Nephron progenitor cell (in vitro differentiated cells): Measurements from ENCODE around the gene GPATCH4.

Experiments used
- DNase-seq: peaks from one replicate; pipeline ENCODE4 v3.0.0; 2021
- H3K27ac Mint-ChIP-seq: 2 replicates; pipeline ENCODE4 v1.8.0; 2021; ENCODE audit warnings: mild to moderate bottlenecking, moderate library complexity, mixed read lengths
- H3K27me3 Mint-ChIP-seq: 2 replicates; pipeline ENCODE4 v1.8.0; 2021; ENCODE audit warnings: mild to moderate bottlenecking, low read depth, mixed read lengths; ENCODE audit not compliant: poor library complexity
- H3K36me3 Mint-ChIP-seq: 2 replicates; pipeline ENCODE4 v1.8.0; 2021; ENCODE audit warnings: low read depth, mixed read lengths
- H3K4me1 Mint-ChIP-seq: 2 replicates; pipeline ENCODE4 v1.8.0; 2021; ENCODE audit warnings: mixed read lengths
- H3K4me3 Mint-ChIP-seq: 2 replicates; pipeline ENCODE4 v1.8.0; 2021; ENCODE audit warnings: mild to moderate bottlenecking, moderate library complexity, mixed read lengths
- H3K9me3 Mint-ChIP-seq: 2 replicates; pipeline ENCODE4 v1.8.0; 2021; ENCODE audit warnings: mild to moderate bottlenecking, moderate library complexity, mixed read lengths
- TF ChIP-seq, protein P1 (sequence below): fragments of 200-600 bp; sonication (generic); IDR thresholded peaks from 2 replicates; pipeline ENCODE4 v1.5.0; 2021; ENCODE audit warnings: antibody characterized with exemption

Gene GPATCH4

DNA sequence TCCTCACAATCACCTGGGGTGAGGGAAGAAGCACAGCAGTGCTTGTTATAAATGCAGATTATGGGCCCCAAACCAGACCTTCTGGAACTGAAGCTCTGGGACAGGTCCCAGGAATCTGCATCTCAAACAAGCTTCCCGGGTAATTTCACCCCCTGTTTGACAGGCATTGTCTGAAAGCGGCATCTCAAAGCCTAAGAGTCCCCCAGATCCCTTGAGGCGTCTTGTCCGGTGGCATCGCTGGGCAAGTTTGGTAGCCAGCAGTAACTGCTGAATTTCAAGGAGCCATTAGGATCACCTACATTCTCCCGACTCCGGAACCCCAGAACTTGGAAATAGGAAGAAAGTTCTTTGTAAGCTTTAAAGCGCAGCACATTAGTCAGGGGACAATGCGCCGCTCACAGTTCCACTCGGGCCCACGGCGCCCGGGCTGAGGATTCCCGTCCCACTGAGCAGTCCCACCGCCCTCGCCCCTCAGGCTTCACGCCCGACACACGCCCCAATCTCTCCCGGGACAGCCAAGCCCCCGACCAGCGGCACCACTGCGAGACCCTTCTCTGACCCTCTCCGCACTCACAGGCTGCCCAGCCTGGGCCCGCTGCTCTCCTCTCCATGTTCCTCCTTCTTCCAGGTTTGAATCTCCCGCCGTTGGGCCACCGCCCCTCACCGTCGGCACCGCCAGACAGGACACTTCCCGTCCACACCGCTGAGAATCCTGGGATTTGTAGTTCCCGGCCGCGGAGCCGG, 29.2 kb downstream of the GPATCH4 start, which contains the start of gene IQGAP3:
Gene IQGAP3, minus strand, starts transcription at position 647 of the 744 bp plus-strand sequence. Its CDS starts 36 bp downstream, at position 611.
- H3K9me3 Mint-ChIP-seq, result no peaks in the 10 kb centered on the region
- TF ChIP-seq, protein P1, sequence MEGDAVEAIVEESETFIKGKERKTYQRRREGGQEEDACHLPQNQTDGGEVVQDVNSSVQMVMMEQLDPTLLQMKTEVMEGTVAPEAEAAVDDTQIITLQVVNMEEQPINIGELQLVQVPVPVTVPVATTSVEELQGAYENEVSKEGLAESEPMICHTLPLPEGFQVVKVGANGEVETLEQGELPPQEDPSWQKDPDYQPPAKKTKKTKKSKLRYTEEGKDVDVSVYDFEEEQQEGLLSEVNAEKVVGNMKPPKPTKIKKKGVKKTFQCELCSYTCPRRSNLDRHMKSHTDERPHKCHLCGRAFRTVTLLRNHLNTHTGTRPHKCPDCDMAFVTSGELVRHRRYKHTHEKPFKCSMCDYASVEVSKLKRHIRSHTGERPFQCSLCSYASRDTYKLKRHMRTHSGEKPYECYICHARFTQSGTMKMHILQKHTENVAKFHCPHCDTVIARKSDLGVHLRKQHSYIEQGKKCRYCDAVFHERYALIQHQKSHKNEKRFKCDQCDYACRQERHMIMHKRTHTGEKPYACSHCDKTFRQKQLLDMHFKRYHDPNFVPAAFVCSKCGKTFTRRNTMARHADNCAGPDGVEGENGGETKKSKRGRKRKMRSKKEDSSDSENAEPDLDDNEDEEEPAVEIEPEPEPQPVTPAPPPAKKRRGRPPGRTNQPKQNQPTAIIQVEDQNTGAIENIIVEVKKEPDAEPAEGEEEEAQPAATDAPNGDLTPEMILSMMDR, result no peak
- H3K4me3 Mint-ChIP-seq, result peak within 1 kb of the TSS; percentile 99
- H3K27ac Mint-ChIP-seq, result peak within 1 kb of the TSS; percentile 50
- DNase-seq, result peak; percentile 89
- peaks cover 15% of the 10 kb centered on the region for H3K27me3 Mint-ChIP-seq
- peaks cover 54% of the 10 kb centered on the region for H3K4me1 Mint-ChIP-seq
- peaks cover 23% of the 10 kb centered on the region for H3K36me3 Mint-ChIP-seq

DNA sequence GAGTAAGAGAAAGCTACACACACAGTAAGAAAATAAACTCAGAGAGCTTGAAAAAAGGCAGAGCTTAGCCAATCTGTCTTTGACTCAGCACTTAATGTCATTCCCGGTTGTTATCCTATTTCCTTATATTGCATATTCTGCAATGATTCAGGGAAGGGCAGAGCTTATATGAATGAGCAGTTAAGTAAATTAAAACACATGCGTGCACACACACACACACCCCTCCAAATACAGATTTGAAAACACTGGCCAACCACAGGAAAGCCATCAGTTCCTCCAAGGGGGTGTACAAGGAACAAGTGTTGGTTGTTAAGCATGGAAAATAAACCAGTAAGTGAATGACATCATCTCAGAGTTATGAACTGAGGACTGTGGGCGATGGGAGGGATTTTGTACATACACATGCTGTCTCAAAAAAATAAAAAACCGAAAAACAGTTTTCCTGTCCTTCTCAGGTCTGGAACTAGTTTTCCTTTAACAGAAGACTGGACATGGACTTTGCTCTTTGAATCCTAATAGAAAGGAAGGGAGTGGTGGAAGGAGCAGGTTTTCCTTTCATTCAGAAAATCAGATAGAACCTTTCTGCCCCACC, 29.9 kb downstream of the GPATCH4 start:
- no peak for DNase-seq
- Mint-ChIP-seq H3K36me3 (peaks cover 24% of the 10 kb centered on the region), H3K9me3 (no peaks in the 10 kb centered on the region), H3K4me1 (peaks cover 50% of the 10 kb centered on the region), H3K4me3 (peak overlapping the region; percentile 99), H3K27me3 (peaks cover 17% of the 10 kb centered on the region), H3K27ac (no peak overlapping the region)
- TF ChIP-seq, protein P1, result no peak

DNA sequence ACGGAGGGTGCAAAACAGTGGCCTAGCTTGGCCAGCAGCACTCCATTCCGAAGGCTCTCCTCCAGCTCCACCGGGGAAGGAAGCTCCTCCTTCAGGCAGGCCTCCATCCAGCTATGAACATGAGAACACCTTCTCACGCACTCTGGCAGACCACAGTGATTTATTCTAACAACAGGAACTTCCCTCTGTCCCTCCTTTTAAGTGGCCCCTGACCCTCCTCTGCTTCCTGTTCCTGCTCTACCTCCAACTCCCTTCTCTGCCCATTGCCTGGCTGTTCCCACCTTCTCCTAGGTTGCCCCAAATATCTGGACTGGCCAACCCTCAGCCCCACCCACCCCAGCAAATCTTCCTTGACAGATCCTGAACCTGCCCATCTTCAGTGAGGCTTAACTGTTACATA, 34.8 kb downstream of the GPATCH4 start:
- TF ChIP-seq, protein P1, result no peak
- Mint-ChIP-seq H3K36me3 (peaks cover 49% of the 10 kb centered on the region), H3K4me1 (peaks cover 10% of the 10 kb centered on the region), H3K27me3 (peaks cover 2% of the 10 kb centered on the region), H3K4me3 (no peak overlapping the region), H3K9me3 (no peaks in the 10 kb centered on the region), H3K27ac (peak overlapping the region; percentile 69)
- DNase-seq, result no peak

DNA sequence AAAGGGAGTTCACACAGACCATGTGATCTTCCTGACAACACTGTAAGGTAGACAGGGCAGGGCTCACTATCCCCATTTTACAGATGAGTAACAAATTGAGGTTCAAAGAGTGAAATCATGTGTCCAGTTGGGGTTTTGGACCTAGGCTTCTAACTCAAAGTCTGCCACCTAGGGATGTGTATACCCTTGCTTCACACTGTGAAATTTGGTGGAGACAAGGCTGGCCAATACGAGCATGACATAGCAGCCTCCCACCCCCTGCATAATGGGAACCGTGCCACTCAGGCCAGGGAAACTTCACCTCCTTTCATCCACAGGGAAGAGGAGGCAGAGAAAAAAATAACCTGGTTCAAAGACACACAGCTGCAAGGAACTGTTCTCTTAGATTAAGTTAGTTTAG, 35.8 kb downstream of the GPATCH4 start:
- TF ChIP-seq, protein P1, result no peak
- DNase-seq, result no peak
- Mint-ChIP-seq H3K27ac (no peak overlapping the region), H3K4me3 (no peak overlapping the region), H3K9me3 (no peaks in the 10 kb centered on the region), H3K36me3 (peaks cover 55% of the 10 kb centered on the region), H3K4me1 (peaks cover under 1% of the 10 kb centered on the region), H3K27me3 (peaks cover 2% of the 10 kb centered on the region)

DNA sequence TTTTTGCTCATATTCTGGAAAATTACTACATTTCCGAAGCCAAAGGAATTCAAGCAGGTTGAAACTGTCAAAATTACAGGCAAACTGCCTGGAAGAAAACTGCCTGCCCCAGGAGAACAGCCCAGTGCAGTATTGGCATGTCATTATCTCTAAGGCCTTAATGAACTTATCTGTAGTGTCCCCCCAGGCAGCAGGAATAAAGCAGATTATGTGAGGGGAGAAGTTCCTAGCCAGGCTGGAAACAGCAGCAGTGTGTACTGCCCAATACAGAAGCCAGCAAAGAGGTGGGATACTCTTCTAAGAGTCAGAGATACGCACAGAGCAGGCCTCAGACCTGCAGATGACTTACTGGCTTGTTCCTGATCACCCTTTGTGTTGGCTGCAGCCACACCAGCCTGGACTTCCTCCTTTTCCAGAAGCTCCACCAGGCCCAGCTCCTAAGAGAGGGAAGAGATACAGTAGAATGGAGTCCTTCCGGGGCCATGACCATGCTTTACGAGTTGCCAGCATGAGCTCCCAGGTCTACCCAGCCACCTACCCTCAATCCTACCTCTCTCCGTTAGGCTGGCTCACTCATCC, 40.6 kb downstream of the GPATCH4 start:
- no peak for DNase-seq
- Mint-ChIP-seq H3K27ac (no peak overlapping the region), H3K4me3 (no peak overlapping the region), H3K27me3 (no peaks in the 10 kb centered on the region), H3K4me1 (no peaks in the 10 kb centered on the region), H3K9me3 (no peaks in the 10 kb centered on the region), H3K36me3 (peaks cover 44% of the 10 kb centered on the region)
- TF ChIP-seq, protein P1, result no peak
